OCI-LY7 (cell line): ENCODE data around the gene WDR38.

Experiments used
- EZH2phosphoT487 ChIP-seq: fragments of 200-600 bp; sonication (generic); IDR thresholded peaks from 2 replicates; pipeline ENCODE4 v1.6.1; 2018; ENCODE audit warnings: low read depth, borderline replicate concordance, mild to moderate bottlenecking, mixed run types, antibody characterized with exemption, low read length, moderate library complexity, mixed read lengths
- TF ChIP-seq, protein P1 (sequence below): fragments of 200-600 bp; sonication (generic); conservative IDR thresholded peaks from 2 replicates; pipeline ENCODE4 v1.5.1; 2014; ENCODE audit warnings: mild to moderate bottlenecking, antibody characterized with exemption, low read length, moderate library complexity, mixed read lengths

DNA sequence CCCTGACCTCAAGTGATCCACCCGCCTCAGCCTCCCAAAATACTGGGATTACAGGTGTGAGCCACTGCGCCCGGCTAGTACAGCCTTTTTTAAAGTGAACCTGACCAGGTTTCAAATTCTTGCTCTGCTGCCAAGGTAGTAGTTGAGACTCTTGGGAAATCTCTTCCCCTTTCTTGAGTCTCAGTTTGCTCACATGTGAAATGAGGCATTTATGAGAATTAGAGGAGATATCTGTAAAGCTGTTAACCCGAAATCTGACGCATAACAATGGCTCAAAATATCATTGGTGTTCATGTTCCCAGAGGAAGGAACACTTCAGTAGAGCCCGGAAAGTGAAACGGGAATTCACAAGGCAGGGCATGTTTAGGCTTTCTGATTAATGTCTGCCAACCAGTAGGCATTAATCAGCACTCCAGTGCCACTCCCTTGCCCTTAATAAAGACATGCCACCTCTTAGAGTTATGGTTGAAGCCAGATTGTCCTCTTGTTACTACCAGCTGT is 10.2 kb downstream of the WDR38 start:
- TF ChIP-seq, protein P1, sequence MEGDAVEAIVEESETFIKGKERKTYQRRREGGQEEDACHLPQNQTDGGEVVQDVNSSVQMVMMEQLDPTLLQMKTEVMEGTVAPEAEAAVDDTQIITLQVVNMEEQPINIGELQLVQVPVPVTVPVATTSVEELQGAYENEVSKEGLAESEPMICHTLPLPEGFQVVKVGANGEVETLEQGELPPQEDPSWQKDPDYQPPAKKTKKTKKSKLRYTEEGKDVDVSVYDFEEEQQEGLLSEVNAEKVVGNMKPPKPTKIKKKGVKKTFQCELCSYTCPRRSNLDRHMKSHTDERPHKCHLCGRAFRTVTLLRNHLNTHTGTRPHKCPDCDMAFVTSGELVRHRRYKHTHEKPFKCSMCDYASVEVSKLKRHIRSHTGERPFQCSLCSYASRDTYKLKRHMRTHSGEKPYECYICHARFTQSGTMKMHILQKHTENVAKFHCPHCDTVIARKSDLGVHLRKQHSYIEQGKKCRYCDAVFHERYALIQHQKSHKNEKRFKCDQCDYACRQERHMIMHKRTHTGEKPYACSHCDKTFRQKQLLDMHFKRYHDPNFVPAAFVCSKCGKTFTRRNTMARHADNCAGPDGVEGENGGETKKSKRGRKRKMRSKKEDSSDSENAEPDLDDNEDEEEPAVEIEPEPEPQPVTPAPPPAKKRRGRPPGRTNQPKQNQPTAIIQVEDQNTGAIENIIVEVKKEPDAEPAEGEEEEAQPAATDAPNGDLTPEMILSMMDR: no peak
- TF ChIP-seq EZH2phosphoT487: no peak
